A673 (cell line): Measurements from ENCODE around the gene SLC47A2.
A peak's percentile ranks its signal among the peaks of the same experiment; 100 is the strongest.

Experiments
- EZH2 ChIP-seq: fragments of 200-600 bp; sonication (generic); IDR thresholded peaks from 2 replicates; pipeline ENCODE4 v1.6.1; 2017; ENCODE audit warnings: borderline replicate concordance, low read depth, mild to moderate bottlenecking, mixed read lengths, antibody characterized with exemption, low read length; ENCODE audit not compliant: poor library complexity, severe bottlenecking
- TF ChIP-seq, protein P1 (sequence below): fragments of 300-800, 200-600 bp; sonication (generic); conservative IDR thresholded peaks from 2 replicates; pipeline ENCODE4 v1.5.1; 2017; ENCODE audit warnings: low read depth, mild to moderate bottlenecking, antibody characterized with exemption, low read length, moderate library complexity, mixed read lengths

DNA sequence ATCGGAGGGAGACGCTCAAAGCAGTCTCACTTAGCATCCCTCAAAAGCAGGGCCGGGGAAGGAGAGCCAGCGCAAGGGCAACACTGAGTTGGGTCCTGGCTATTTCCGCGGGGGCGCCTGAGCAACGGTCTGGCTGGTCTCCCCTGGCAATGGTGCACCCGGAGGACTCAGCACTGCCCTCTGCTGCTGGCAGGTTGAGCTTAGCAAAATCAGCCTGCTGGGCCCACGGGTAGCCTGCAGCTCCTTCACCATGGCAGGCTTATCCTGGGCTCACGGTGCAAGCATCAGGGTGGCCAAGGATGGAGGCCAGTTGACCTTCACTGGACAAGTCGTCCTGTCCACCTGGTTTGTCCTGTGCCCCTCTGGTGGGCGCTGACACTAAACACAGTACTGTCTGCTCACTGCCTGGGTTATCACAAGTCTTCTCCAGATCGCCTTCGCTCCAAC, 46.2 kb upstream of the SLC47A2 start:
- TF ChIP-seq, protein P1, sequence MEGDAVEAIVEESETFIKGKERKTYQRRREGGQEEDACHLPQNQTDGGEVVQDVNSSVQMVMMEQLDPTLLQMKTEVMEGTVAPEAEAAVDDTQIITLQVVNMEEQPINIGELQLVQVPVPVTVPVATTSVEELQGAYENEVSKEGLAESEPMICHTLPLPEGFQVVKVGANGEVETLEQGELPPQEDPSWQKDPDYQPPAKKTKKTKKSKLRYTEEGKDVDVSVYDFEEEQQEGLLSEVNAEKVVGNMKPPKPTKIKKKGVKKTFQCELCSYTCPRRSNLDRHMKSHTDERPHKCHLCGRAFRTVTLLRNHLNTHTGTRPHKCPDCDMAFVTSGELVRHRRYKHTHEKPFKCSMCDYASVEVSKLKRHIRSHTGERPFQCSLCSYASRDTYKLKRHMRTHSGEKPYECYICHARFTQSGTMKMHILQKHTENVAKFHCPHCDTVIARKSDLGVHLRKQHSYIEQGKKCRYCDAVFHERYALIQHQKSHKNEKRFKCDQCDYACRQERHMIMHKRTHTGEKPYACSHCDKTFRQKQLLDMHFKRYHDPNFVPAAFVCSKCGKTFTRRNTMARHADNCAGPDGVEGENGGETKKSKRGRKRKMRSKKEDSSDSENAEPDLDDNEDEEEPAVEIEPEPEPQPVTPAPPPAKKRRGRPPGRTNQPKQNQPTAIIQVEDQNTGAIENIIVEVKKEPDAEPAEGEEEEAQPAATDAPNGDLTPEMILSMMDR, result peak; percentile 88
- no peak for TF ChIP-seq EZH2
